NK-92 (cell line): ENCODE results near the gene RASSF4.

Experiments
- DNase-seq: peaks from one replicate; lab custom pipeline; 2025; ENCODE audit not compliant: unreplicated experiment; lab: John Stamatoyannopoulos, UW

RASSF4 gene

GRCh38 chr10:44947371-44948152 lies 12.0 kb upstream of the RASSF4 start:
- DNase-seq: no peak

- no peak for DNase-seq
Measured at GRCh38 chr10:44948642-44949041, 11.0 kb upstream of the RASSF4 start.

- no peak for DNase-seq
Measured at GRCh38 chr10:44949127-44949802, 10.3 kb upstream of the RASSF4 start.

- DNase-seq: no peak
Measured at GRCh38 chr10:44949915-44950314, 9.7 kb upstream of the RASSF4 start.

GRCh38 chr10:44950326-44951225 lies 9.0 kb upstream of the RASSF4 start:
- DNase-seq: no peak

GRCh38 chr10:44951576-44952226 lies 7.9 kb upstream of the RASSF4 start:
- no peak for DNase-seq

GRCh38 chr10:44952779-44953231 lies 6.8 kb upstream of the RASSF4 start:
- DNase-seq: no peak

- DNase-seq: no peak
Measured at GRCh38 chr10:44954042-44954441, 5.6 kb upstream of the RASSF4 start.

- no peak for DNase-seq
Measured at GRCh38 chr10:44954962-44955361, 4.6 kb upstream of the RASSF4 start.

- DNase-seq: no peak
Measured at GRCh38 chr10:44955413-44956070, 4.1 kb upstream of the RASSF4 start.

- no peak for DNase-seq
Measured at GRCh38 chr10:44956226-44956625, 3.4 kb upstream of the RASSF4 start.

GRCh38 chr10:44956717-44957706 lies 2.6 kb upstream of the RASSF4 start:
- no peak for DNase-seq

- no peak for DNase-seq
Measured at GRCh38 chr10:44958196-44958897, 1.3 kb upstream of the RASSF4 start.

- no peak for DNase-seq
Measured at GRCh38 chr10:44958898-44959246, 730 bp upstream of the RASSF4 start.

GRCh38 chr10:44960088-44960460 lies 472 bp downstream of the RASSF4 start:
- DNase-seq: no peak

GRCh38 chr10:44960482-44961229 lies 1.1 kb downstream of the RASSF4 start:
- no peak for DNase-seq

GRCh38 chr10:44961230-44961571 lies 1.6 kb downstream of the RASSF4 start:
- DNase-seq: no peak
